HG03558 (cell line): ENCODE results near the gene CST4.
"Not testable (repeated sequence)": the region's sequence is repeated elsewhere in the genome, so short reads cannot be mapped to it uniquely, and the experiment has no call there.

Source experiments
- ATAC-seq: cut with Tn5 transposase; IDR thresholded peaks from one replicate; pipeline ENCODE4 v1.9.1; 2021; ENCODE audit warnings: moderate number of reproducible peaks; ENCODE audit not compliant: unreplicated experiment; ENCODE audit errors: extremely low read depth

The CST4 gene

DNA sequence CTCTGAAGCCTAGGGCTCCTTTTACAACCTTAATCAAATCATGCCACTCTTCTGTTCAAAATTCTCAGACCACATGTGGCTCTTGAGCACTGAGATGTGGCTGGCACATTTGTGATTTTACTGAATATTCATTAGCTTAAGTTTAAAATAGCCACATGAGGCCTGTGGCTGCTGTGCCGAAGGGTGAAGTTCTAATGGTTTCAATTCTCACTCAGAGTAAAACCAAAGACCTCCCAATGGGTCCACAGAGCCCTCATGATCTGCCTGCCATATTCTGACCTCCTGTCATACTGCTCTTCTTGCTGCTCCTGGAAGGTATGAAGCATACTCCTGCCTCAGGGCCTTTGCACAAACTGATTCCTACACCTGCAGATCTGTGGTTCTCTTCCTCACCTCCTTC, 43.3 kb downstream of the CST4 start:
- ATAC-seq: no peak

DNA sequence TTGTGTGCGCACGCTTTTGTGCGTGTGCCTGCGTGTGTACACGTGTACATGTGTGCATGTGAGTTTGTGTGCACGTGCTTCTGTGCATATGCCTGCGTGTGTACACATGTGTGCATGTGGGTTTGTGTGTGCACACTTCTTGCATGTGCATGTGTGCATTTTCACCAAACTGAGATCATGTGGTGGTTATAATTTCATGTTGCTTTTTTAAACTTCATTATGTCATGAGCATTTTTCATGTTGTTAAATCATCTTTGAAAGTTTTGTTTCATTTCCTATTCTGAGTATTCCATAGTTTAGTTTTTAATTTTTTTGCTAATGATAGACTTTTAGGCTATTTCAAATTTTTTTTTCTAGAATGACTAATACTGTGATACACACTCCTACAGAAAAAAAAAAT, 44.7 kb downstream of the CST4 start:
- no peak for ATAC-seq

DNA sequence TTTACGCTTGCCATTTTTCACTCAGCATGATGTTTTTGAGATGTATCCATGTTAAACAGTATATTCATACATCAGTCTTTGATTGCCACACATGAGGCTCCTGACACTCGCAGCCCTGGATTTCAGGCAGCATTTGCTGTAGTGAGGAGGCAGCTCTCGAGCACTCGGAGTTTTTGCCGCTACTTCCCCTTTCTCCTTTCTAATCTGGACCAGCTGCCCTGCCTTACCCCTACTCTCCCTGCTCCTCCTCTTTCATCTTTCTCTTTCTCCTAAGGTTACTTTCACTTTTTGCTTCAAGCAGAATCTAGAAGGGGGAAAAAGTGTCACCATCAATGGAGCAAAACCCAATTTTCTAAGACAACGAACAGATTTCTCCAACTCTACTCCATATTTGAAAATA, 45.2 kb downstream of the CST4 start:
- ATAC-seq: no peak

DNA sequence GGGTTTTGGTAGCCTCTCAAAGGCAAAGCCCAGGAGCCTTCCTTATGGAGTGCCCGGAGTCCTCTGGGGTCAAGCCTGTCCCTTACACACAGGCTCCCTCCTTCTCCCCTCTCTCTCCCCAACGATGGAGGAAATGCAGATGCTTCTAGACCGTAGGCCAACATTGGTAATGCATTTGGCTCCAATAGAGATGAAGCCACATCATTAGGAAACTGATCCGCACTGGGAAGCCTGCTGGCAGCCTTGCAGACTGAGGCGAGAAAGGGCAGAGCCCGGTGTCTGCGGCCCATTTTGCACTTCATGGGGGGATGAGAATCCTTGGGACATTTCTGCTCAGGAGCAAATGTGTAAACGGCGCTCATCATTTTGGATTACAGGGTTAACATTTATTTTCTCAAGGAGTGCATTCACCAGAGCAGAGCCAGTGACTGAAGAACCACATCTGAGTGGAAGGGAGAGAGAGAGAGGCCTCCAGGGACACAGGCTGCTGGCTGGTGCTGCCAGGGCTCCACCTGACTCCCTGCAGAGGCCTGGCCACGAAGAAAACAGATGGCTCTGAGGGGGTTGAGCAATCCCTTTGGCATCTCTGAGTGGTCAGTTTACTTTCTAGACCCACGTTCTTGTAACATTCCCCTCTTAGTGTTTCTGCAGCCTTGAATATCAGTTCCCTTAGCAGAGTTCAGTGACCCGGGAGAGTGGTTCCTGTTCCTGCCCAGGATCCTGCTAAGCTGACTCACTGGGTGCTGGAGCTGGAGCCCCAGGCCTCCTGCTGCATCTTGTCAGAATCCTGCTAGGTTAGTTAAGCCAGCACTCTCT, 46.7 kb downstream of the CST4 start:
- ATAC-seq: no peak

DNA sequence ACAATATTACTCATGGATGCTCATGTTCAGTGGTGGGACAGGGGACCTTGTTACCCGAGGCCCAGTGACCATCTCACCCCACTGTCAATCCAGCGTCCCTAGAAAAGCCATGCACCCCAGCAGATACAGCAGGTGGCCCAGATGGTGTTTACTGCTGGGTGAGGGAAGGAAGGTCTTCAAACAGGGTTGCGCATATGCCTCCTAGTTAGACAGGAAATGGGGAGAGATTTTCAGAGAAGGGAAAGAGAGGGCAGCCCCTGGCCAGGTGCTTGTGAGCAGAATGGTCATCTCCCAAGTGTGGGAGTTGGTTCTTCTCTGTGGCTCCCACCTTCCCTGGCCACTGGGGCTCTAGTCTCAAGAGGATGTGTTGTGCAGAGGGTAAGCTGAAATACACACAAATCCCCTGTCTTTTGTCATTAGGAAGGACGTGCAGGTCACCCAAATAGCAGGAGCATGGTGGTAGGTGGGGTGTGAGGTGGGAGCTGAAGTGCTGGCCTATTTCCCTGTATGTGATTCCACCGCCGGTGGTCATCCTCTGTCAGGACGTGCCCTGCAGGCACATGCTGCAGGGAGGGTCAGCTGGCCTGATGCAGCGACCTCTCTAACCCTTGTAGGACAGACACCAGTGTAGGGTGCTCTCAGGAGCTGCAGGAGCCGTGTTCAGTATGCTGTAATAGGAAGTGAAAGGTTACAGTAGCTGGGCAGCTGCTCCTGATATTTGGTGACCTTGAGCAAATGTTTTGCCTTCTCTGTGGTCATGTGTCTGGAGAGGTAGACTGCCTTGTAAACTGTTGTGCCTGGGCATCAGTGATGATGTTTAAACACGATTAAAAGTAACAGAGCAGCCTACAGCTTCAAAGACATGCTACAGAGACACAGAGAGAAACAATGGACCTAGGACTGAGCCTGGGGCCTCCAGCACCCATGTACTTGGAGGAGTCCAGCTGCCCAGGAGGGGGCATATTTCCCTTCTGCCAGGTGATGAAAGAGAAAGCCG, 47.9 kb downstream of the CST4 start:
- no peak for ATAC-seq

DNA sequence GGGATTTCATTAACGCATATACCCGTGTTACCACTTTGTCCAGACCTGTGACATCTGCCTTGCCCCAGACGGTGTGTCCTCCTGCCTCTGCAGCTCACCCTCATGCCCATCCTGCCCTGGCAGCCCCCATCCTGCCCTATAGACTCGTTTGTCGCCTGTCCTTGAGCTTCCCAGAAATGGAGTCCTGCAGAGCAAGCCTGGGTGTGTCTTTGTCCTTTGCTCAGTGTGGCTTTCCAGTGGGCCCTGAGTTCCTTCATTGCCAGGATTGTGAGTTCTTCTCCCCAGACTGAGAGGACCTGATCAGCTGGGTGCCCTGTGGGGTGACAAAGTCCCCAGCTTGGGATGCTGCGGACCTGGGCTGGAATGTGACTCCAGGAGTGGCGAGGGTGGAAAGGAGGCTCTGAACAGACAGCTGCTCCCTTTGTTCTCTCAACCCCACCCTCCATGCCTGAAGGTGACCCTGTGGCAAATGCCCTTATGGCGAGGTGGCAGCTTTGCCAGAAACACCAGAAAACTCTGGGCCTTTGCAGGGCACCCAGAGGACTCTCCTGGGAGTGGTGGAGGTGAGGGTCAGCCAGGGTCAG, 48.7 kb downstream of the CST4 start:
- ATAC-seq: no peak

DNA sequence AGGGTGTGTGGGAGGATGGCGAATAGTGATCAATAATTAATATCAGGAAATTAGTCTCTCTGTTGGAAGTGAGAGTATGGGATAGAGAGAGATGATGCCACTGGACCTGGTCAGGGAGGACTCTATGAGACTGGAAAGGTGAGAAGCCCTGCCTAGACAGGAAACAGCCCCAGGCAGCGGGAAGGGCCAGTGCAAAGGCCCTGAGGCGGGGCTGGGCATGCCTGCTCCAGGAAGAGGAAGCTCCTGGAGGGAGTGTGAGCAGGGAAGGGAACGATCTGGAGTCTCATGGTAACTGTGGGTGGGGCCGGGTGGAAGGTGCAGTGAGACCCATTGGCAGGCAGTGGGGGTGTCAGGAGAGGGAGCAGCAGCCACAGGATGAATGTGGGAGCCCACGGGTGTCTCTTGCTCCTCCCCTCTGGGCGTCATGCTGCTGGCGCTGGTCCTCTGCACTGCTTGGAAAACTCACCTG, 49.3 kb downstream of the CST4 start:
- no peak for ATAC-seq

DNA sequence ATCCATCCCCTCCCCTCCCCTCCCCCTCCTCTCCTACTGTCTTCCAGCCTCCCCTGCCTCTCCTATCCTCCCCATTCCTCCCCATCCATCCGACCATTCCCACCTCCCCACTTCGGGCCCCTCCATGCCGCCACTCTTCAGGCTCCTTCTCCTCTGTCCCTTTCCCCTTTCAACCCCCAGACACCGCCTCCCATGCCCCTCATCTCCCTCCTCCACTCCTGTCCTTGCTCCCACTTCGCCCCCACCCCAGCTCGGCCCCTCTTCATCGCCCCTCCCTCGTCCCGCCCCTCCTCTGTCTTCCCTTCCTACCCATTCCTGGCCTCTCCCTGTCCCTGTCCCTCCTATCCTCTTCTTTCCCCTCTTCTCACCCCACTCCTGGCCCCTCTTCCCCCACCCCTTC, 50.5 kb downstream of the CST4 start:
- no peak for ATAC-seq

DNA sequence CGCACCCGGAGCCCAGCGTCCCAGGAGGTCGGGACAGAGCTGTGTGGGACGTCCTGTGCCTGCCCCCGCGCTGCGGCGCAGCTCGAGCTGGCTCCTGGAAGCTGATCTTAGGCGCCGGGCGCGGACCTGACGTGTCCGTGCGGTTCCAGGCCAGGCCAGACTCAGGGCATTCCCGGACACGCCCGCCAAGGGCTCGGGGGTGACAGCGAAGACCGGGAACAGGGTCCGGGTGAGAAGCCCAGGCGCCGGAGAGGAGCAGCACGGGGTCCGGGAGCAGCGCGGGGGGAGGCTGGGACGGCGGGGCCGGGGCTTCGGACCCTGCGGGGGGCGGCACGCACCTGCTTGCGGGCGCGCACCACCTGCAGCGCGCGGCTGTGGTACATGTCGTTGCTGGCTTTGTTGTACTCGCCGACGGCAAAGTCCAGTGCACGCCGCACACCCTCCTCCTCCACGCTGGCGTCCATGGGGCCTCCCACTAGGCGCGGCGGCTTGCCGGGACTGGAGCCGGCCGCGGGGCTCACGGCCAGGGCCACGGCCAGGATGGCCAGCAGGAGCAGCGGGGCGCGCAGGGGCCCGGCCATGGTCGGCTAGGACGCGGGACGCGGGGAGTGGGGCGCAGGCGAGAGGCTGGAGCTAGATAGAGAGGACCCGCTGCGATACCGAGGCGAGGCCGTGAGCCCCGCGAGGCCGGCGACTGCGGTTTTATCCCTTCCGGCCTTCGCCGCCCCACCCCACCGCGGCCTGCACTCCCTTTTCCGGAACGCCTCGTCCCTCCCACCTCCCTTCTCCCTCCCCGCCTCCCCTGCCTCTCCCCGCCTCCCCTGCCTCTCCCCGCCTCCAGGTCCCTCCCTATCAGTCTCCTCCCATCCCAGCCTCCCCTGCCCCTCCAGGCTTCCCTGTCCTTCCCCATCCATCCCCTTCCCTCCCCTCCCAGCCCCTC, 51.3 kb downstream of the CST4 start, which contains the start of gene CST3:
Gene CST3 (minus strand): TSS at position 674 of the 940 bp plus-strand sequence. CDS start 93 bp downstream, at position 581.
- ATAC-seq: no peak

DNA sequence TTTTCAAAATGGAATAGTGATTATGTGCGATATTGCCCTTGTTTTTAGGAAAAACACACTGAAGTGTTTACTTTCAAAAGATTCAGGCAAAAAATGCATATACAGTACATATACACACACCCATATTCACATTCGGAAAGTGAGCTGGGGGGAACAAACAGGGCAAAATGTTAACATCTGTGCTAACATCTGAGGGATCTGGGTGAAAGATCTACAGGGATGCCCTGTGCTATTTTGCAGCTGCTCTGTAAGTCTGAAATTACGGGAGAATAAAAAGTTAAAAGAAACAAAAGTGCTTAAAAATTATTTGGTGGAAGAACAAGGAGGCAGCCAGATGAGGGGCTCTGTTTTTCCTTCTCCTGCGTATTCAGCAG, 51.9 kb downstream of the CST4 start:
- no peak for ATAC-seq

DNA sequence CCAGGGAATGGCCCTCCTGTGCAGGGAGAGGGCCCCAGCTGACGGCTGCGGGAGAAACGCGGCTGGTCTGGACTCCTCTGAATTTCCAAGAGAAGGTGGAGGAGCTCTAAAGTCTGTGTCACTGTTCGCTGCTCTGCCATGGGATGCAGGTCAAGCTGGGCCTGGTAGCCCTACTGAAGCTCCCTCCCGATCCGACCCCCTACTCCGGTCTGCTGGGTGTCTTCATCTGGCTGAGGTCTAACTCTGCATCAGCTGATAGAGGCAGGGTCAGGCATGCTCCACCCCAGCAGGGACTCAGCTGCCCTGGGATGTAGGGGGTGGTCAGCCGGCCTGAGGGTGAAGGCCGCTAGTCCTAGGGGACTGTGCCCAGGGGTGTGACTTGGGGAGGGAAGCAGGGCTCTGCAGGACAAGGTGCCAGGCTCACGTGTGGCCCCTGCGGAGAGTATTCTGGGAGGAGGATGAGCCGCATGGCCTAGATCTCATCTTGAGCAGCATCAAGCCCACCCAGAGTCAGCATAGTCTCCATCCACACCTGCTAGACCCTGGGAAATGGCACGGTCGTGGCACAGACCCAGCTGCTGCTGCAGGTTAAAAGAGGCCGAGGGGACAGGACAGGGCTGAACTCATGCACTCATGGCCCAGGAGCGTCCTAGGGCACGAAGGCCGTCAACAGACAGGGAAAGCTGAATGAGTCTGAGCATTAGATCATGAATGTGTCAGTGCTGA, 52.5 kb downstream of the CST4 start:
- ATAC-seq: no peak

DNA sequence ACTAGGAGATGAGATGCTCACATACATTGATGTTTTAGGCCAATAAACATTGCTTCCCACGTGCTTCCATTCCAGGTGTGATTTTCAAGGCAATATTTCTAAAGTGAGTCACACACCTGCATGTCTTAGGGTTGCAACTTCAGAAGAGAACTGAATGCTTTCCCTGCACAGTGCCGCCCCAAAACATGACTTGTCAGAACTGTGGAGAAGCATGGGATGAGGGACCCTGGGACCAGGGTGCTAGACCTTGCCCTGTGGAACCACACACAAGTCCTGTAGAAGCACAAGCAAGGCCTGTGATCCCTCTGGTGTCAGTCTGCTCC, 53.1 kb downstream of the CST4 start:
- not testable (repeated sequence) for ATAC-seq
